ENCODE data around the gene PI4K2B. TPM values are rescaled to one million over a fixed set of nuclear protein-coding genes. Genes with fewer than 3 reads are reported as not detected.

The PI4K2B gene
- total and polyA plus RNA-seq, 2 of the 8 experiments (the other 6 are each of a cell fraction or from before 2014, with no cell fraction given) = 3.0 to 16.2 TPM

GRCh38 chr4:25321703-25322102 is 87.9 kb downstream of the PI4K2B start:
- no peak overlapping the region for H3K14ac ChIP-seq (ENCODE audit: insufficient read length)
- DNase-seq (ENCODE audit: low read depth in 1 of 2, low spot score in 2 of 2) (no peak), FAIRE-seq (no peak)
- no peak overlapping the region for H2AFZ ChIP-seq (ENCODE audit: low read length)
- H4K91ac ChIP-seq (replicated peaks; ENCODE audit: insufficient read length, low read length) = no peak overlapping the region
- no peak overlapping the region for H3K4ac ChIP-seq (replicated peaks; ENCODE audit: insufficient read length, low read depth, low read length)
- H3K9ac ChIP-seq (replicated peaks in 1 of 4; ENCODE audit: extremely low read depth in 1 of 4, low read depth in 3 of 4, low read length in 3 of 4) = no peak overlapping the region
- H2BK12ac ChIP-seq (ENCODE audit: low read depth, low read length) = no peak overlapping the region
- H3K23me2 ChIP-seq (ENCODE audit: low read depth, low read length) = no peaks in the 10 kb centered on the region
- no peak overlapping the region for H3K4me3 ChIP-seq (ENCODE audit: extremely low read depth in 1 of 4, insufficient read depth in 2 of 4, low read depth in 3 of 4, low read length in 4 of 4)
- no peak overlapping the region for H2BK15ac ChIP-seq (ENCODE audit: low read length)
- ChIA-PET CTCF (ENCODE audit: partially characterized antibody) (interaction anchor here (0.7 to 2.4 kb wide), 2 partner anchors 10 to 682 kb away, joined by 3 to 13 read pairs; partner anchors contain the start of gene ZCCHC4), POLR2A (ENCODE audit: partially characterized antibody) (interaction anchor here (1.2 to 1.4 kb wide), 2 partner anchors 9 to 55 kb away, joined by 3 to 4 read pairs; partner anchors contain the start of genes ANAPC4 and ZCCHC4)
- no peaks in the 10 kb centered on the region for H3K79me2 ChIP-seq (ENCODE audit: control insufficient read depth in 1 of 2, insufficient read depth in 2 of 2, low read length in 2 of 2)
- H4K20me1 ChIP-seq (replicated peaks in 1 of 2; ENCODE audit: control insufficient read depth in 1 of 2, insufficient read depth in 2 of 2, low read length in 2 of 2) = no peaks in the 10 kb centered on the region
- H3K4me2 ChIP-seq (ENCODE audit: insufficient read depth in 1 of 2, low read depth in 2 of 2, low read length in 2 of 2) = no peak overlapping the region
- H3K36me3 ChIP-seq (ENCODE audit: control insufficient read depth in 2 of 4, insufficient read depth in 4 of 4, low read length in 3 of 4) = no peaks in the 10 kb centered on the region; a peak in 1 of 8 replicates
- no peaks in the 10 kb centered on the region for H3K27me3 ChIP-seq (replicated peaks in 1 of 4; ENCODE audit: control insufficient read depth in 3 of 4, extremely low read depth in 1 of 4, insufficient read depth in 3 of 4, low read length in 3 of 4)
- no peak overlapping the region for H3K56ac ChIP-seq (replicated peaks; ENCODE audit: insufficient read length, low read depth, low read length)
- TF ChIP-seq EZH2 (IDR thresholded peaks at IDR 0.05; ENCODE audit: low read depth, low read length, severe bottlenecking) (no peak), TCF12 (IDR thresholded peaks at IDR 0.05; ENCODE audit: low read depth, low read length) (no peak), TAF7 (optimal IDR thresholded peaks at IDR 0.05; ENCODE audit: borderline replicate concordance, low read depth, low read length) (no peak), CBX5 (IDR thresholded peaks at IDR 0.05; ENCODE audit: low read depth, low read length) (no peak), SIX5 (IDR thresholded peaks at IDR 0.05; ENCODE audit: low read depth, low read length) (no peak), TAF1 (IDR thresholded peaks at IDR 0.05; ENCODE audit: low read depth, low read length) (no peak), NANOG (IDR thresholded peaks at IDR 0.05; ENCODE audit: insufficient read depth, low read depth, low read length, poor library complexity, severe bottlenecking) (no peak), TEAD4 (IDR thresholded peaks at IDR 0.05; ENCODE audit: low read depth, low read length) (no peak), RAD21 (IDR thresholded peaks at IDR 0.05 in 1 of 2, conservative IDR thresholded peaks at IDR 0.05 in 1 of 2; ENCODE audit: low read depth in 2 of 2, low read length in 2 of 2) (no peak), POLR2A (IDR thresholded peaks at IDR 0.05; ENCODE audit: control extremely low read depth in 1 of 2, low read depth in 2 of 2, low read length in 2 of 2) (no peak), GABPA (IDR thresholded peaks at IDR 0.05; ENCODE audit: borderline replicate concordance, insufficient read depth, low read length) (no peak)
- TF ChIP-seq, protein P1, sequence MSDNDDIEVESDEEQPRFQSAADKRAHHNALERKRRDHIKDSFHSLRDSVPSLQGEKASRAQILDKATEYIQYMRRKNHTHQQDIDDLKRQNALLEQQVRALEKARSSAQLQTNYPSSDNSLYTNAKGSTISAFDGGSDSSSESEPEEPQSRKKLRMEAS (IDR thresholded peaks at IDR 0.05) = no peak
- no peak overlapping the region for H2BK20ac ChIP-seq (ENCODE audit: low read length)
- H3K4me1 ChIP-seq (replicated peaks in 1 of 4; ENCODE audit: control insufficient read depth in 3 of 4, insufficient read depth in 4 of 4, low read length in 3 of 4) = no peaks in the 10 kb centered on the region
- H4K5ac ChIP-seq (ENCODE audit: insufficient read length, low read depth, low read length) = no peak overlapping the region
- H2AK5ac ChIP-seq (ENCODE audit: low read depth, low read length) = no peak overlapping the region
- H2BK5ac ChIP-seq (ENCODE audit: low read depth, low read length) = no peak overlapping the region
- H2BK120ac ChIP-seq (replicated peaks; ENCODE audit: low read depth, low read length) = no peak overlapping the region
- H3K79me1 ChIP-seq (ENCODE audit: low read depth, low read length) = no peaks in the 10 kb centered on the region
- H3K27ac ChIP-seq (ENCODE audit: low read depth, low read length) = no peak overlapping the region
- H3K9me3 ChIP-seq (ENCODE audit: insufficient read depth in 2 of 2, low read depth in 1 of 2, low read length in 1 of 2) = no peaks in the 10 kb centered on the region
- H4K8ac ChIP-seq (ENCODE audit: extremely low read depth, insufficient read depth, low read length) = no peak overlapping the region
- no peak overlapping the region for H3K23ac ChIP-seq (ENCODE audit: insufficient read length)
- H3K18ac ChIP-seq (ENCODE audit: extremely low read depth, low read length) = no peak overlapping the region
- WGBS, 2 experiments (ENCODE audit: extremely low coverage in 1 of 2, insufficient coverage in 1 of 2, insufficient read length in 1 of 2, insufficient replicate concordance in 2 of 2, low coverage in 1 of 2, low lambda C conversion rate in 2 of 2, missing lambda C conversion rate in 1 of 2) = 90% methylated on average over 3 of the region's 3 CpGs; no CpG with 5 or more reads in 1 of the 2 experiments

All from H1 (cell line).